GM23248 (cell line): ENCODE measurements around the gene SCN4A.

Source experiments
- EZH2 ChIP-seq: fragments of 200-600 bp; sonication (generic); IDR thresholded peaks from 2 replicates; pipeline ENCODE4 v1.6.1; 2018; ENCODE audit warnings: antibody characterized with exemption, mild to moderate bottlenecking; ENCODE audit not compliant: insufficient read depth, poor library complexity, severe bottlenecking
- EZH2phosphoT487 ChIP-seq: fragments of 200-600 bp; sonication (generic); IDR thresholded peaks from 2 replicates; pipeline ENCODE4 v1.6.1; 2018; ENCODE audit warnings: antibody characterized with exemption, moderate library complexity, mild to moderate bottlenecking, low read depth; ENCODE audit not compliant: insufficient read depth

DNA sequence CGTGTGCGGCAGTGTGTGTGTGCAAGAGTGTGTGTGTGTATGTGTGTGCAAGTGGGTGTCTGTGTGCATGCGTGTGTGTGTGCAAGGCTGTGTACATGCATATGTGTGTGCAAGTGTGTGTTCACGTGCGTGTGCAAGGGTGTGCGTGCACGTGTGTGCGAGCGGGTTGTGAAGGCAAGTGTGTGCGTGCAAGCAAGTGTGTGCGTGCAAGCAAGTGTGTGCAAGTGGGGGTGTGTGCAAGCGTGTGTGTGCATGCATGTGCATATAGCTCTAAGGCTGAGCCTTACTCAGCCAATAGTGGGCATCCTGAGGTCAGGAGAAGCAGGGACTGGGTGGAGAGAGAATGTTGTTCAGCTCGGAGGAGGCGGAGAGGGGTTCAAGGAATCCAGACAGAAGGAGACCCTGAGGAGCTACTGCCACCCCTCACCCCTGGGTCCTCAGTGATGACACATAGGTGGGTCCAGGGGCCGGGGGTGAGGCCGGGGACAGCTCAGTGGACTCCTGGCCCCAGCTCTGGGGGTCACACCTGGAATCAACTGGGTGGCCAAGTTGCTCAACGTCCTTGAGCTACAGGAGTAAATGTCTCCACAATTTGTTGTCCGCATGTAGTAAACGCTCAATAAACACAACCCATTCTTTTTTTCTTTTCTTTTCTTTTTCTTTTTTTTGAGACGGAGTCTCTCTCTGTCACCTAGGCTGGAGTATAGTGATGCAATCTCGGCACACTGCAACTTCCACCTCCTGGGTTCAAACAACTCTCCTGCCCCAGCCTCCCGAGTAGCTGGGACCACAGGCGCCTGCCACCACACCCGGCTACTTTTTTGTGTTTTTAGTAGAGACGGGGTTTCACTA, 27.2 kb upstream of the SCN4A start:
- TF ChIP-seq EZH2 = no peak
- TF ChIP-seq EZH2phosphoT487 = no peak
